Measurements from ENCODE around the gene GMPR2.

DNA sequence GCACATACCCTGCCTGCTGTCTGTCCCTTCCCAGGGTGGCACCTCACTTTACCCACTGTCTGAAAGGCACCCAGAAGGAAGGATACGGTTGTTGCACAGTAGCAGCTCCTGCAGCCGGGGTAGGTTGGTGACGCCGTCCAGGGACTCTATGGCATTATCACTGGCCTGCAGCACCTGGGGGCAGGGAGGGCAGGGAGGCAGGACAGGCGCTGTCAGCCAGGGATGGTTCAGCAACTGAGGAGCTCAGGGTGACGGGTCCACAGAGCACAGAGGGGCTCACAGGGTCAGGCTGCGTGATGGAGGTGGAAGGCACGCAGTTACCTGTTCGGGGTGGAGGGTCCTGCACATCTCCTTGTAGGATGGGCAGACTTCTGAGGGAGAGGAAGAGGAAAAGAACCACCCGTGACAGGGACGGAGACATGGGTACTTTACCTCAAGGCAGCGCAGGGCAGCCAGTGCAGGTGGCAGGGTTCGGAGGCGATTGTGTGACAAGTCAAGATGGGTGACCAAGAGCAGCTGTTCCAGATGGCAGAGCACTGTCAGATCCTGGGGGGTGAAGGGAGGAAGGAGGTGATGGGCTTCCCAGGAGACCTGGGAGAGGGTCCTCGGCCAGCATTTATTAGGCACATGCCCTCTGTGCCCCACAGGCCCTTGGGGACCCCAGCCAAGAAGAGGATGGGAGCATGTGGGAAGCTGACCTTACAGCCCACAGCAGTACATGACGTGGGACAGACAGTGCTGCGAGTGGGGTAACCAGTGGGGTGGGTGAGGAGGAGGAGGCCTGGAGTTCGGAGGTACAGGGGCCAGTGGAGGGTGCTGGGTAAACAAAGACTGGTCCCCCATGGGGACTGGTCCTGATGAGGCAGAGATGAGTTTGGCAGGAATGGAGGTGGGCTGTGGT lies 33.9 kb downstream of the GMPR2 start:
- no peak for TF ChIP-seq CTCF (conservative IDR thresholded peaks at IDR 0.05; ENCODE audit: low read depth, low read length)
- TF ChIP-seq EZH2 (IDR thresholded peaks at IDR 0.05; ENCODE audit: low read length, unreplicated experiment): no peak
- no peak for TF ChIP-seq EZH2phosphoT487 (IDR thresholded peaks at IDR 0.05; ENCODE audit: borderline replicate concordance, low read length)
